HG03571 (cell line): Measurements from ENCODE around the gene PLXNB1.
"Not testable (repeated sequence)": the region's sequence is repeated elsewhere in the genome, so short reads cannot be mapped to it uniquely, and the experiment has no call there.

Experiments used
- ATAC-seq: cut with Tn5 transposase; IDR thresholded peaks from one replicate; pipeline ENCODE4 v1.9.1; 2021; ENCODE audit not compliant: unreplicated experiment

Gene PLXNB1, protein sequence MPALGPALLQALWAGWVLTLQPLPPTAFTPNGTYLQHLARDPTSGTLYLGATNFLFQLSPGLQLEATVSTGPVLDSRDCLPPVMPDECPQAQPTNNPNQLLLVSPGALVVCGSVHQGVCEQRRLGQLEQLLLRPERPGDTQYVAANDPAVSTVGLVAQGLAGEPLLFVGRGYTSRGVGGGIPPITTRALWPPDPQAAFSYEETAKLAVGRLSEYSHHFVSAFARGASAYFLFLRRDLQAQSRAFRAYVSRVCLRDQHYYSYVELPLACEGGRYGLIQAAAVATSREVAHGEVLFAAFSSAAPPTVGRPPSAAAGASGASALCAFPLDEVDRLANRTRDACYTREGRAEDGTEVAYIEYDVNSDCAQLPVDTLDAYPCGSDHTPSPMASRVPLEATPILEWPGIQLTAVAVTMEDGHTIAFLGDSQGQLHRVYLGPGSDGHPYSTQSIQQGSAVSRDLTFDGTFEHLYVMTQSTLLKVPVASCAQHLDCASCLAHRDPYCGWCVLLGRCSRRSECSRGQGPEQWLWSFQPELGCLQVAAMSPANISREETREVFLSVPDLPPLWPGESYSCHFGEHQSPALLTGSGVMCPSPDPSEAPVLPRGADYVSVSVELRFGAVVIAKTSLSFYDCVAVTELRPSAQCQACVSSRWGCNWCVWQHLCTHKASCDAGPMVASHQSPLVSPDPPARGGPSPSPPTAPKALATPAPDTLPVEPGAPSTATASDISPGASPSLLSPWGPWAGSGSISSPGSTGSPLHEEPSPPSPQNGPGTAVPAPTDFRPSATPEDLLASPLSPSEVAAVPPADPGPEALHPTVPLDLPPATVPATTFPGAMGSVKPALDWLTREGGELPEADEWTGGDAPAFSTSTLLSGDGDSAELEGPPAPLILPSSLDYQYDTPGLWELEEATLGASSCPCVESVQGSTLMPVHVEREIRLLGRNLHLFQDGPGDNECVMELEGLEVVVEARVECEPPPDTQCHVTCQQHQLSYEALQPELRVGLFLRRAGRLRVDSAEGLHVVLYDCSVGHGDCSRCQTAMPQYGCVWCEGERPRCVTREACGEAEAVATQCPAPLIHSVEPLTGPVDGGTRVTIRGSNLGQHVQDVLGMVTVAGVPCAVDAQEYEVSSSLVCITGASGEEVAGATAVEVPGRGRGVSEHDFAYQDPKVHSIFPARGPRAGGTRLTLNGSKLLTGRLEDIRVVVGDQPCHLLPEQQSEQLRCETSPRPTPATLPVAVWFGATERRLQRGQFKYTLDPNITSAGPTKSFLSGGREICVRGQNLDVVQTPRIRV (N-terminal part only)

DNA sequence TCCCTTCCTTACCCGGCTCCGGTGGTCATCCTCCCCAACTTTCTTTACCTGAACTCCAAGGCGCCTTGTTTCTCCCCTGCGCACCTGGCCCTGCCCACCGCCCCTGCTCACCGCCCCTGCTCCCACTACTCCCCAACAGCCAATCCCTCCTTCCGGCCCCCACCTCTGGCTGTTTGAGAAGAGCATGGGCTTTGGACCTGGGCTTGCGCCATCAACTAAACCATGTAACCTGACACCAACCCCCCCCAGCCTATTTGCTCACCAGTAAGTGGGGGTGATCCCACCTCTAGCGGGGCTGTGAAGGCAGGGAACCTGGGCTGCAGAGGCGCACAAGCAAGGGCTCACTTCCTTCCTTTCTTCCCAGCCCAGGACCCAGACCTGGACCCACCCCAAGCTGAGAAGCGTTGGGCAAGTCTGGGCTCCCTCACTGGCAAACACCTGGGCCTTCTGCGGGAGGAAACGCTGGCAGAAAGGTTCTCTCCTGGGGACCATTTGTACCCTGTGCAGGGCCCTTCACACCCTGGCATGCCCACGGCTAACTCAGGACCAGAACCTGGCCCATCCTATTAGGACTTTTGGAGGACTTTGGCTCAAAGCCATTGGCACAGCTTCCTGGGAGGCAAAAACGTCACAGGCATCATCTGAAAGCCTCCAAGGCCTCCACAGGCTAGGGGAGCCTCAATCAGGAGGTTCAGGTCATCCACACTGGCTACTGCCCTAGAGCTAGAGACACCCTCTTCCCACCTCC is at the start of gene PLXNB1:
Gene PLXNB1 (minus strand): TSS at position 127 of the 748 bp plus-strand sequence. CDS start 5,475 bp downstream, outside the sequence.
- ATAC-seq: no peak

DNA sequence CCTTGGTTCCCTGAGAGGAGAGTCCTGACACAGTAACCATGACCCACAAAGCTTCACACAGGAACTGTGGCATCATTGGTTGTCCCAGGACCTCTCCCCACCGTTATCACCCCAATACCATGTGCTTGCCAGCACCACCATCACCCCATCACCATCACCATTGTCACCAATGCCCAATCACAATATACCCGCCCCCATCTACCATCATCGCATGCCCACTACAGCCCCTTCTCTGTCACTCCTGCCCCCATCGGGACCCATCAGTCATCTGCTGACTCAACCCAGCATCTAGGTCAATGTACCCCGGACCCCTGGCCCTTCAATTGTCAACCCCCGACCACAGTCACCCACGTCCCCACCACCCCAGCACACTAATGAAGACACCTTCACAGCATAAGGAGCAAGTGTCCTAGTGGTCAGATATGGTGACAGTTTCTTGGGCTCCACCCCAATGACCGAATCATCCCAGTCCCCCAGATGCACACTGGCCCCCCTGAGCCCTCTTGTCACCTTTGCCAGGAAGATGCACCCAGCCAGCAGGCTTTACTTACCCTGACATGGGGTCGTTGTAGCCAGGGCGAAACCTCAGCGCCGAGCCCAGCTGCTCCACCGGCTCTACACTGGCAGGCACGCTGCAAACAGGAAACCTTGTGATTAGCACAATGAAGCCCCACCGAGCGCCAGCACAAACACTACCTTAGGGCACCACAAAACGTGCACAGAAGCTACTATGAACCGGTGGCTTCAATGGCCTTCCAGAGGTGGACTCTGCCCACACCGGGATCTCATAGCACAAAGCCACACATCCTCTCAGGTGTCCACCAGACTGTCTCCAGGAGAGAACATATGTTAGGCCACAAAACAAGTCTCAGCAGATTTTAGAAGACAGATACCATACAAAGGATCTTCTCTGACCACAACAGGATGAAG is 49.0 kb upstream of the PLXNB1 start:
- ATAC-seq: no peak

DNA sequence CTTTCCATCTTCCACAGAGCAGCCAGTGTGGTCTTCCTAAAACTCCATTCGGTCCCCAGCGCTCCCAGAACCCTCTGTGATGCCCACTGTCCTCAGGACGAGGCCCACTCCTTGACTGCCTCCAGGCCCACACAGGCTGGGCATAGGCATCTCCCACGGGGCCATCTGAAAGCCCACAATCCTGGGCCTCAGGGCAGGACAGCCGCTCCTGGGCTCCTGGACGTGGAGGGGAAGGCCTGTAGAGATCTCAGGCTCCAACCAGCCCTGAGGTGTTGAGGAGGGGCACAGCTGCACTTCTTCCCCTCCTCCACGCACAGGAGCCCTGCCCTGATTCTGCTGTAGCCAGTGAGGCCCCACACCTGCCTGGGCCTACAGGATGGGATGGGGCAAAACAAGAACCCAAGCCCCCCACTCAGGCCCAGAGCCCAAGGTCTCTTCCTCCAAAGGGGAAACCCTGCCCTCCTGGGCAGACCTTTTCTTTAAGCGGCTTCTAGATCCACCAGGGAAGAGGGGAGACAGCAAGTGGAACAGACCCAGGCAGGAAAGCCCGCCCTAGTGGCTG is 48.2 kb upstream of the PLXNB1 start:
- no peak for ATAC-seq

DNA sequence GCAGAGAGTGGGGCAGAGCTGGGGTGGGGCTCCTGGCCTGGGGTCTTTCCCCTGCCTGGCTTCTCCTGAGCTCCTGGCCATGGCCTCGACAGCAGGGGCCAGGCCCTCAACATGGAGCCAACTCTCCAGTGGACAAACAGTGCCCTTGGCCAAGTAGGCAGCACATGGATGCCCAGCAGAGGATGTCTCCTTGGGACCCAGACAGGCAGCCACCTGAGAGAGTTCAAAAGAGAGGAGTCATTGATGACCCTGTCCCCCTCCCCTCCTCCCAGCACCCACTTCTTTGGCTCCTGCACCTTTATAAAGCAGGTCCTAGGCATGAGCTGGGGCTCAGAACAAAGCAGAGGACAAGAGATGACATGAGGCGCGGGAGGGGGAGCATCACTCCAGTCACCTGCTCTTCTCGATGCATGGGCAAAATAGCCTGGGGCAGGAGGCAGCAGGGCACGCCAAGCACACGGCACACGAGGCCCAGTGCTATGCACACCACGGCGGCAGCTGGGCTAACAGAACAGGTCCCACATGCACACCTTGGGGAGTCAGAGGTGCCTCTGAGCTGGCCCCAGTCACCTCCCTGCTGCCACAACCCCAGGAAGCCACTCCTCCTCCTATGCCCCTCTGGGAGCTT is 46.7 kb upstream of the PLXNB1 start:
- ATAC-seq: no peak

DNA sequence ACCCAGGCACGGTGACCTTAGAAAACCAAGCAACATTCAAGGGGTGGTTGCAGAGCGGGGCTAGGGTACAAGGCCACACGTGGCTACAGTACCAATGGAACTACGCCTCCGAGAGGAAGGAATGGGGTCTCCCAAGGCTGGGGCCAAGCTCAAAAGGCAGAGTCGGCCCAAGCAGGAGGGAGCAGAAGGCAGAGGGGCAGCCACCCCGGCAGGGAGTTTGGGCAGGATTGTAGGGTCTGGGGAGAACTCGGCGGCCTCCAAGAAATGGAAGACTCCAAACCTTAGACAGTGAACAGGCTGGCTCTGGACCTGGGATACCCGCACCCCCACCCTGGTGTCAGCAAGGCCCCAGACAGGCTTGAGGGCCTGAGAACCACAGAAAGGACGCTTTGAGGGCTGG is 45.3 kb upstream of the PLXNB1 start:
- no peak for ATAC-seq

DNA sequence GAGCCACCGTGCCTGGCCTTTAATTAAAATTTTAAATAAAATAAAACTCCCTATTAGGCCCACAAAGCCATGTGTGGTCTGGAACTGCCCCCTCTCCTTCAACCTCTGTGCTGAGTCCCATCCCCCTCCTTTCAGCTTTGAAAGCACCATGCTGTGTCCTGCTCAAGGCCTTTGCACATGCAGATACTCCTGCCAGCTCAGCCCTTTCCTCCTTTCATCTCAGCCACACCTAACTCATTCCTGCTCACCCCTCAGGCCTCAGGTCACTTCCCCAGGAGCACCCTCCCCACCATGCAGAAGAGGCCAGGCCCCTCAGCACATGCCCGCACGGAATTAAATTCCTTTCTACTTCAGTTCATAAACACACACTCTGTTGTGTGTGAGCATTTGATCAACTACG is 44.7 kb upstream of the PLXNB1 start:
- no peak for ATAC-seq

DNA sequence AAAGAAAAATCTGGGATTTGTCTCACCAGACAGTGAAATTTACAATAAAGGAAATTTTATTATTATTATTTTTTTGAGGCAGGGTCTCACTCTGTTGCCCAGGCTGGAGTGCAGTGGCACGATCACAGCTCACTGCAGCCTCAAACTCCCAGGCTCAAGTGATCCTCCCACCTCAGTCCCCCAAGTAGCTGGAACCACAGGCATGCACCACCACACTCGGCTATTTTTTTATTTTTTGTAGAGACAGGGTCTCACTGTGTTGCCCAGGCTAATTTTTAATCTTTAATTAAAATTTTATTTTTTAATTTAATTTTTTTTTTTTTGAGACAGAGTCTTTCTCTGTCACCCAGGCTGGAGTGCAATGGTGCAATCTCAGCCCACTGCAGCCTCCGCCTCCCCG is 44.1 kb upstream of the PLXNB1 start:
- not testable (repeated sequence) for ATAC-seq

DNA sequence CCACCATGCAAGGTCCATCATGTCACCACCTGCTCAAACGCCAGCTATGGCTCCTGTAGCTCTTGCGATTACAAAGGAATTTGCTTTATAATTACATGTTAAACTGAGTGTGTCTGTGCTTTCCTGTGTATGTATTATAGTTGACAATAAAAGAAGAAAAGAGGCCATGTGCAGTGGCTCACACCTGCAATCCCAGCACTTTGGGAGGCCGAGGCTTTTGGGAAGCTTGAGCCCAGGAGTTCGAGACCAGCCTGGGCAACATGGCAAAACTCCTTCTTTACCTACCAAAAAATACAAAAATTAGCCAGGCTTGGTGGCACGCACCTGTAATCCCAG is 43.7 kb upstream of the PLXNB1 start:
- ATAC-seq: no peak

DNA sequence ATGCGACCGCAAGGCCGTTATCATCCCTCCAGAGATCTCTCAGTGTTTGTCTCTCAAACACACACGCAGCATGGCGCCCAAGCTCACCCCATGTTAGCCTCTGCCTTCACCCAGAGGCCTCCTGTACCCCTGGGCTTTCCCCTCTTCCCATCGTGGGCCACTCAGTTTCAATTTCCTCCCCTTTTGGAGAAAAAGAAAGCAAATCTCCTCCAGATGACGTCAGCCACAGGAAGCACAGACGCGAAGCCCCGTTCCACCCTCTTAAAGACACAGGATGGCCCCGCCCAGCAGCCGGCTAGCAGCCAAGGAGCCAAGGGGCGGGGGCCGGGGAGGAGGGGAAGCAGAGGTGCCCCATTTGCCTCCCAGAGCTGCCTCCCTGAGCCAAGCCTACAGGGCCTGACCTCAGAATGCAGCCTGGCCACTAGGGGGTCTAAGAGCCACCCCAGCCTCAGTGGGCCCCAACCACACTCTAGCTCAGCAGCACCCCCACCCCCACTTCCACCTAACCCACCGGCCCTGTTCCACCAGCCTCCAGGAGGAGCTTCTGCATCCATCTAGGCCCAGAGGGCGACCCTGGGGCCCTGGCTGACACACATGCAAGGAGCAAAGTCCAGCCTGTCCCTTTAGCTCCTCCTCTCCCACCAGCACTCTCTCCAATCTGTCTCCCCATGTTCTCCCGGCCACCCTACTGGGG is 43.2 kb upstream of the PLXNB1 start:
- ATAC-seq: peak; percentile 69

DNA sequence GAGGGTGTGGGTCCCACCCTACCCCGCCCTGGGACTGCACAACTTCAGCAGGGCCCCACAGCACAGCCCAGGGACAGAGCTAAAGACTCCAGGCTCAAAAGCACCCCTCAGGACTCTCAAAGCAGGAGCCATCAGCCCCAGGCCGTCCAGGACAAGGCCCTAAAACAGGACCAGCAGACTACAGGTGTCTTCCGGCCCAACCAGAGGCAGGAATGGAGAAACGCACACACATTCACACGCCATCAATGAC is 42.7 kb upstream of the PLXNB1 start:
- ATAC-seq: no peak

DNA sequence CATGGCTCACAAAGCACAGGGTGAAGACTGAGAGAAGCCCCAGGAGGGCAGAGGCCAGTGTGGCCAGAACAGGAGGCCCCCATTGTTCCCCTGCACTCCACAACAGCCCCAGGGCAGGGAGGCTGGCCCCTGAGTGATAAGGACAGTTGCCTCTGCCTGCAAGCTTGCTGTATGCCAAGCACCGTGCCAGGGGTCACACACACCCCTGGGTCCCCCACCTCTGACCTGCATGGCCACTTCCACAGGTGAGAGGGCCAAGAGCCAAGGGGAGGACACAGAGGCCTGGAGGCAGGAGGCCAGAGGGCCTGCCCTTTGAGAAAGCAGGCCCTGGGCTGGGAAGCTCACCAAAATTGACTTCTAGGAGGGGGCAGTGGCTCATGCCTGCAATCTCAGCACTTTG is 40.4 kb upstream of the PLXNB1 start:
- no peak for ATAC-seq

DNA sequence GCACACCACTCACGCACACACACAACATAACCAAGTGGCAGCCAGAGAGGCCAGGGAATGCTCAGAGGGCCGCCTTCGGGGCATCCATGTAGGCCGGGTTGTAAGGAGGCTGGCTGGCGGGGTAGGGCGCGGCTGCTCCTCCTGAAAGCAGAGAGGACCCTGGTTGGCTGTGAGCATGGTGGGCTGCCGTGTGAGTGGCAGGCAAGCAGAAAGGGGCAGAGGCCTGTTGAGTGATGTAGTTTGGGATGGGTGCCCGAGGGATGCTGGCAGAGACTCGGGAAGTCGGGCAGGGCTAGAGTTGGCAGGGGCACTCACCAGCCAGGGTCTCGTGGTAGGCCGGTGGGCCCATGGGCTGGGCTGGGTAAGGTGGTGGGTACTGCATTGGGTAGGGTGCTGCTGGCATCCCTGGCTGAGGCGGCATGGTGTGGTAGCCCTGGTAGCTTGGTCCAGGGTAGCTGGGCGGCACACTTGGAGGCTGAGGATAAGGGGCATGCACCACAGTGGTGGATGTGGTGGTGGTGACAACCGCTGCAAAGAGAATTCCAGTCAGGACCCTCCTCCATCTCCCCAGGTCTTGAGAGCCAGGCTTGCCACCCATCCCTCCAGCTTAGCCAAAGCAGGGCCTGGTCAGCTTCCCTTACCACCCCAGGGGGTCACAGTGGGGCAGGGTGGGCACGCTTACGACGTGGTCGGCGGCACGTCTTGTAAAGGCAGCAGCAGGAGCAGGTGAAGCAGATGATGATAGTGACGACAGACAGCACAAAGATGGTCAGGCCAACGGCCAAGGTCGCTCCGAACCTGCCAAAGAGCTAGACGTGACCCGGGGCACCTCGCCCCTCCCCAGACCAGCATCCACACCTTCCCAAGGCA is 39.4 kb upstream of the PLXNB1 start:
- no peak for ATAC-seq

DNA sequence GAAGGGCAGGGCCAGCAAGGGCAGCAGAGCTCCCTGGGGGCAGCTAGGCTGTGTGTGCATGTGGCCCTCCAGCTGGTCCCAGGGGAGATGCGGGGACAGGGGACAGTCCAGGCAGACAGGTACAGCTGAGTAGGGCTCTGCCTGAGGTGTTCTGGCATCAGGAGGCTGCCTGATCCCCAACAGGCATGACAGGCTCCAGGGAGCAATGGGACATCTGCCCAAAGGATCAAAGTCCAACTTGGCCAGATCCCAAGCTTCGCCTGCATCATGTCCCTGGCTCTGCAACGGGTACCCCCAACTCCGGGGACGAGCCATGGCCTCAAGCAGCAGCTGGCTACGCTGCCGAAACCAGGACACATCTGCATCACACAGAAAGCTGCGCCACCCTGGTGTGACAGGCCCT is 38.4 kb upstream of the PLXNB1 start:
- ATAC-seq: no peak

DNA sequence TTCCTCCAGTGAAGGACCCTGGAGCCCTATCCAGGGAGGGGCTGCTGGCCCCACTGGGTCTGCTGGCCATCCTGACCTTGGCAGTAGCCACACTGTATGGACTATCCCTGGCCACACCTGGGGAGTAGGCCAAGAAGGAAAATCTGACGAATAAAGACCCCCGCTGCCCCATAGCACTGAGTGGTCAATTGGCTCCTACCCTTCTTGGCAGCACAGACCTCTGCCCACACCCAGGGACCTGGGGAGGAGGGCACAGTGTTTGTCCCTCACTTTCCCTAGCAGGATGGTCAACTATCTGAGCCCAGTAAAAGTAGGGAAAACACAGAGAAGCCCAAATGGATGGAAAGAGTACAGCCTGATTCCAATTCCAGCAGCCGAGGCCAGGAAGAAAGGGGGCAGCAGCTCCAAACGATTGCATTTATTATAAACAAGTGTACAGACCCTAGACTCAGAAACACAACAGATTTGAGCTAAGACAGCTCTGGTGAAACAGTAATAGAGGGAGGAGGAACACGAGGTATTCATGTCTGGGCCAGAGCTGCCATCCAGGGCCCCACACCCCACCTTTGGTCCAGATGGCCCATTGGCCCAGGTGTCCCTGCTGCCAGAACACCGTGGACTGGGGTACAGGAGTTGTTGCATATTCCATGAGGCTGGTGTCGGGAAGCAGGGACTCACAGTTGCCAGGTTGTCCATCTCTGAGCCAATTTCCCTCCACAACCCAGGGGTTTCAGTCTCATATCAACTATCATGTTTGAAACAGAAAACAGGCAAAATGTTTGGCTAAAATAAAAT is 37.8 kb upstream of the PLXNB1 start:
- ATAC-seq: no peak

DNA sequence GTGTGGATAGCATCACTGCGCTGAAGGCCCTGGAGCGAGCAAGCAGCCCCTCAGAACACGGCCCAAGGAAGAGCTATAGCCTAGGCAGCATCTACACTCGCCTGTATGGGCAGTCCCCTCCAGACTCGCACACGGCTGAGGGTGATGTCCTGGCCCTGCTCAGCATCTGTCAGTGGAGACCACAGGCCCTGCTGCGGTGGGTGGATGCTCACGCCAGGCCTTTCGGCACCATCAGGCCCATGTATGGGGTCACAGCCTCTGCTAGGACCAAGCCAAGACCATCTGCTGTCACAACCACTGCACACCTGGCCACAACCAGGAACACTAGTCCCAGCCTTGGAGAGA is 37.2 kb upstream of the PLXNB1 start:
- no peak for ATAC-seq

DNA sequence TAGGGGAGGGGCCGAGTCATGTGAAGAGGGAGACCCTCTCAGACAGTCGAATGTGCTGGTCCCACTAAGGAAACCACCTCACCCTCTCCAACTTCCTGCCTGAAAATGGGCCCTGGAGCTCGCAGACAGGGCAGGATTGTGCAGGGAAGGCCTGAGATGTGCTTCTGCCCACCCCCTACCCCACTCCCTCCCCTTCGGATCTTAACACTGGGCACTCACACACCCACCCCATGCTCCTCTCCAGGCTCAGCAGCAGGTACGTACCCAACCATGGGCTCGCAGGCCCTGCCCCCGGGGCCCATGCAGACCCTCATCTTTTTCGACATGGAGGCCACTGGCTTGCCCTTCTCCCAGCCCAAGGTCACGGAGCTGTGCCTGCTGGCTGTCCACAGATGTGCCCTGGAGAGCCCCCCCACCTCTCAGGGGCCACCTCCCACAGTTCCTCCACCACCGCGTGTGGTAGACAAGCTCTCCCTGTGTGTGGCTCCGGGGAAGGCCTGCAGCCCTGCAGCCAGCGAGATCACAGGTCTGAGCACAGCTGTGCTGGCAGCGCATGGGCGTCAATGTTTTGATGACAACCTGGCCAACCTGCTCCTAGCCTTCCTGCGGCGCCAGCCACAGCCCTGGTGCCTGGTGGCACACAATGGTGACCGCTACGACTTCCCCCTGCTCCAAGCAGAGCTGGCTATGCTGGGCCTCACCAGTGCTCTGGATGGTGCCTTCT is 36.7 kb upstream of the PLXNB1 start:
- peak; percentile 2 for ATAC-seq
